ENCODE results near the gene MEIOB.
"Not testable (repeated sequence)": the region's sequence is repeated elsewhere in the genome, so short reads cannot be mapped to it uniquely, and the experiment has no call there.

MEIOB gene

DNA sequence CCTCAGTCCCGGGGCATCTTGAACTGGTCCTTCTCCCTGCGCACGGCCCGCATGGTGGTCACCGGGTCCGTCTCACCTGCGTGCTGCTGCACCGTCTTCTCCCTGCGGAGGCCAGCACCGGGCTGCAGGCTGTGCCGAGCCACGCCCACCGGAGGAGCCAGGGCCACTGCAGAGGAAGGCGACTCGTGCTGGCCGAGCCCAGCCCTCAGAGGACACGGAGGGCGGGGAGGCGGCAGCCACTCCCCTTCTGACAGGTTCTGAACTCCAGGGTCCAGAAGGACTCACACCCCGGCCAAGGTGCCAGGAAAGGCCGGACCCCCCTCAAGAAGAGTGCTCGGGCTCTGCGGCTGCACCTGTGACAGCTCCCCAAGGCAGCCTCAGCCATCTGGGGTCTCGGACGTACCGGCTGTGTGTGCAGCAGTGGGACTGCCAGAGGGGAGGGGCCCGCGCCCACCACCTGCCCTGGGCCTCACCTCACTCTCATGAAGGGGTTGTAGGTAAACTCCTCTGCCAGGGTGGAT is 62.6 kb downstream of the MEIOB start:
- DNase-seq: no peak

DNA sequence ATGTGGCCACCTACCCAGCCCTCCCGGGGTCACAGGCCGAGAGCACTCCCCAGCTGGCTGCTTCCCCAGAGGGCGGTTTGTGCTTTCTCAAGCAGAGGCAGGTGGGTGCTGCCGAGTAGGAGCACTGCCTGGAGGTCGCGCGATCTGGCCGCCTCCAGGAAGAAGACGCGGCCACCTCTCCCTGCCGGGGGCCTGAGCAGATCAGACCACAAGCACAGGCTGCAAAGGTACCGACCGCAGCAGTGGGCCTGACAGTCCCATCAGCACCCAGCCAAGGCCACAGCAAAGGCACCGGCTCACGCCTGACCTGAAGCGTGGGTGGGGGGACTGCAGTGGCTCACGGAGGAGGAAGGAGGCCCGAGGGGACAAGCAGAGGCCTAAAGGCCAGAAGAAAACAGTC is 63.3 kb downstream of the MEIOB start:
- DNase-seq: no peak

DNA sequence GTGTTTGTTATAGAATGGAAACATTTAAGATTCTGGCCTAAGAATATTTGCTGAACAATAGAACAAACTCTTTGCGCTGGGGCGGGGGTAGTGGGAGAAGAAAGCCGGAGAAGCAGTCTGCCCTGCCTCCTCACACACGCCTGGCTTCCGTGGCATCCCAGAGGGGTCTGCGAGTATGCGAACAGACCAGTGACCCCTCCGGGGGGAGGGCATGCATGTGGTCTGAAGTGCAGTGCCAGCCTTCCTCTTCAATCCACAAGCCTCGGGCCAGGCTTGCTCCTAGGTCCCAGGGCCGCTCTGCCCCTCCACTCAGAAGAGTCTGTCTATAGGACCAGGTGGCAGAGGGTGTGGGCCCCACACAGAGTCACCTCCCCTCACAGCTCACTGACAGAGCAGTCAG is 64.3 kb downstream of the MEIOB start:
- DNase-seq: no peak

DNA sequence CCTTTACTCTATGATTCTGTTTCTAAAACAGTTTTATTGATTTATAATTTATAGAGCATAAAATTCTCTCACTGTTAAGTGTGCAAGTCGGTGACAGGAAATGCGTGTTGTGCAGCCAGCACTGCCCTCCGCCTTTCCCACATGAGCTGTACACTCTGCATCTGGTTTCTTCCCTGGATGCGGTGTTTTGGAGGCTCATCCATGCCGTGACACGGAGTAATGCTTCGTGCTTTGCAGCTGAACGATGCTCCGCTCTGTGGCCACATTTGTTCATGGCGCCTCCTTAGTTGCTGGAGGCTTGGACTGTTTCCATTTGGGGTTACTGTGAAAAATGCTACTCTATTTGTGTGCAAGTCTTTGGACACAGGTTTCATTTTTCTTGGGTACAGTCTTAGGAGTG is 71.3 kb downstream of the MEIOB start:
- no peak for DNase-seq

DNA sequence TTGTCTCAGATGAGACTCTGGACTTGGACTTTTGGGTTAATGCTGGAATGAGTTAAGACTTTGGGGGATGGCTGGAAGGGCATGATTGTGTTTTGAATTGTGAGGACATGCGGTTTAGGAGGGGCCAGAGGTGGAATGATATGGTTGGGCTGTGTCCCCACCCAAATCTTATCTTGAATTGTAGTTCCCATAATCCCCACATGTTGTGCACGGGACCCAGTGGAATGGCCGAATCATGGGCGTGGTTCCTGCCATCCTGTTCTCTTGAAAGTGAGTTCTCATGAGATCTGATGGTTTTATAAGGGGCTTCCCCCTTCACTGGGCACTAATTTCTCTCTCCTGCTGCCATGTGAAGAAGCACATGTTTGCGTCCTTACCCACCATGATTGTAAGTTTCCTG is 72.7 kb downstream of the MEIOB start:
- not testable (repeated sequence) for DNase-seq

DNA sequence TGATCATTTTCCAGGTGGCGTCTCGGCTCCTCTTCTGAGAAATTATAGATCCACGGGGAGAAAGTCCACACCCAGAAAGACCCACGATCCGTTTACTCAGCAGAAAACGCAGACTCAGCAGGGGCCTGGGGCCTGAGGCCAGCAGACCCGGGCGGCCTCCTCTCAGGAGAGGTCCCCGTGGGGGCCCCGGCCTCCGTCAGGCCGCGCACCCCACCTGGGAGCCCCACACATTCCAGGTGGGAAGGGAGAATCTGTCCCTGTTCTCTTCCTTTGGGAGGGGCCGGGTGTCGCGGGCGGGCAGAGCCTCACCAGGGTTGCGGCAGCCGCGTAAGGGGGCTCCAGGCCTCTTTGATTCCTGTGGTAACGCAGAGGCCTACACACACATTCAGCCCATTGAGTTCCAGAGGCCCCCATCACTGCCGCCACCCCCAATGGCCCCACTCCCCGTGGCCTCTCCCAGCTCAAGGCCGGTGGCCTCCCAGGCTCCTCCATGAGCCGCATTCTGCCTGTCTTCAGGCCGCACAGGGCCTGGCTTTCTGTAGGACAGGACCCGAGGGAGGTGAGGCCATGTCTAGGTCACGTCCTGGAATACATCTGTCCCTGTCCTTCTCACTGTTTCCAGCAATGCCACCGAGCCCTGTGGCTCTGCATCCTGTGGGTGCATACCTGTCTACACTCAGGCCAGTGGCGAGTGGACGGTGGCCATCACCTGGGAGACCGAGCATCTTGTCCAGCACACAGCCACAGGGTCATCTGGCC is 76.9 kb downstream of the MEIOB start:
- no peak for DNase-seq

DNA sequence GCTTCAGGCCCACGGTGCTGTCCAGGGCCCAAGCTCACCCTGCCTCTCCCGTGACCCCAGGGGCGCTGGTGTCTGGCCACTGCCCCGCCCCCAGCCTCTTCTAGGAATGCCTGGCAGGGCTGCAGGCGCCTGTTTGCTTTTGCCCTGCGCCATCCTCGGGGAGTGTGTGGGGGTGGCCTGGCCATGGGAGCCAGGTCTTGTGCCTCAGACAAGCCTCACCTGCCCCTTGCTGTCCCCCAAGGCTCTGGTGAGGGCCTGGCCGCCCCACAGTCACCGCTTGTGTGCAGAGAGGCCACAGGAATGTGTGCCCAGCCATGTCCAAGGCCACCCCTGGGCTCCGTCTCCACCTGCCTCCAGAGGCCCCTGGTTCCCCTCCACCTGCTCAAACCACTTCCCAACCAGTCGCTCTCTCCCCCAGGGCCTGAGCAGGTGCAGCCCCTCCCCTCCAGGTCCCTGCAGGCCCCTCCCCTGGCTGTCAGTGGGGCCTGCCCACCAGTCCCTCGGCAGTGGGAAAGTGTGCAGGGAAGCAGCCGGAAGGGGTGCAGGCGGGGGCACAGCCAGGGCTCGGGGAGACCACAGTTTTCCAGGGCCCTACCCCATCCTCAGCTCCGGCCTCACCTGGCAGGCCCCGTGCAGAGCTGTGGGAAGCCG is 77.6 kb downstream of the MEIOB start:
- no peak for DNase-seq

DNA sequence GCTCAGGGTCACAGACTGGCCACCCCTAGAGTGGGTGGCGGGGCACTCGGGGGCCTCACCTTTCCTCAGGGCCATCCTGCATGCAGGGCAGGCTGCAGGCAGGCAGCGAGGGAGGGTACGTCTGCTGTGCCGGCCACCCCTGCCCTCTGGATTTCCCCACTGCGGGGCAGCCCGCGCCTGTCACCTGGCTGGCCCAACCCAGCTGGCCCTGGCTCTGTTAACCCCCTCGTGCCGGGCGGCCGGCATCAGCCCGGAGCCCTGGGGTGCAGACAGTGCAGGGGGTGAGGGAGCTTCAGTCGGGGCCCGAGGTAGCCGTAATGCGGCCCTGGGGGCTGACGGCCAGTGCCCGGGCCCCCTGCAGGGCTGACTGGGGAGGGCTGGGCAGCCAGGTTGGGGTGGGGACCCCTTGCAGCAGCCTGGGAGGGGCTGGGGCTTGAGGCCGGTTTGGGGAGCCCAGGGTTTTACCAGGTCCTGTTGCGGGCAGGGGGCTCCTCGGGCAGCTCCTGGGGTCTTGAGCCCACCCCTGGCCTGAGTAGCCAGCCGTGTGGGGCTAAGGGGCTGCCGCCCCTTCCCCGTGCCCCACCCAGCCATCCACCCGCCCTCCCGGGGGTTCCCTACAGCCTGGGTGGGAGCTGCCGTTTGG is 78.3 kb downstream of the MEIOB start, which contains the start of gene IGFALS:
TSS of gene IGFALS (minus strand) at position 128 of the 643 bp plus-strand sequence. CDS start at position 75, 53 bp downstream.
- DNase-seq: no peak

DNA sequence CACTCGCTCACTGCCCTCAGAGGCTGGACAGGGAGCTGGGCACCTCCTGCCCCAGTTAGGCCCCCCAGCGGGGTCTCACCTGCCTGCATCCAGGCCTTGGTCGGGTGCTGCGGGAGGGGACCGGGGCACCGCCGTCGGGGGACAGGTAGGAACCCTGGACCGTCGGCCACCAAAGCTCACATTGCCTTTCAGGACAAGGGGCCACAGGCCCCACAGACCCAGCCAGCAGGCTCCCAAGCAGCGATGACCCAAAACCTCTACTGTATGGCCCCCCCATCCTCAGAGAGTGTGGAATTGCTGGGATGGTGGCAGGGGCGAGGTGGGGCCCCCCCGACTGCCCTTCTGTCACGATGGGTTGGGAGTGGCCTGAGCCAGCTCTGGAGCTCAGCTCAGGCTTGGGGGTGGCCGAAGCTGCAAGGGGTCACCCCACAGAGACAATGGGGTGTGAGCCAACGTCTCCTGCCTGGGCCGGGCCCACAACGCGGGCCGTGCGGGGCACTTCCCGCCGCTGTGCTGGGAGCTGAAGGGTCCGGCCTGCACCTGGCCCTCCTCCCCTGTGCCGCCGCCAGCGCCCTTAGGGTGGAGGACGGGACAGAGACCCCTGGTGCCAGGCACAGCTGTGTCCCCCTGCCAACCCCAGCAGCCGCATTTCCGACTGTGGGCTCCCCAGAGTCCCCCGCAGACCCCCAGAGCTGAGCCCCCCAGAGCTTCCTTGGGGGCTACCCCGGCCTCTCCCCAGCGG is 79.0 kb downstream of the MEIOB start:
- DNase-seq: no peak

DNA sequence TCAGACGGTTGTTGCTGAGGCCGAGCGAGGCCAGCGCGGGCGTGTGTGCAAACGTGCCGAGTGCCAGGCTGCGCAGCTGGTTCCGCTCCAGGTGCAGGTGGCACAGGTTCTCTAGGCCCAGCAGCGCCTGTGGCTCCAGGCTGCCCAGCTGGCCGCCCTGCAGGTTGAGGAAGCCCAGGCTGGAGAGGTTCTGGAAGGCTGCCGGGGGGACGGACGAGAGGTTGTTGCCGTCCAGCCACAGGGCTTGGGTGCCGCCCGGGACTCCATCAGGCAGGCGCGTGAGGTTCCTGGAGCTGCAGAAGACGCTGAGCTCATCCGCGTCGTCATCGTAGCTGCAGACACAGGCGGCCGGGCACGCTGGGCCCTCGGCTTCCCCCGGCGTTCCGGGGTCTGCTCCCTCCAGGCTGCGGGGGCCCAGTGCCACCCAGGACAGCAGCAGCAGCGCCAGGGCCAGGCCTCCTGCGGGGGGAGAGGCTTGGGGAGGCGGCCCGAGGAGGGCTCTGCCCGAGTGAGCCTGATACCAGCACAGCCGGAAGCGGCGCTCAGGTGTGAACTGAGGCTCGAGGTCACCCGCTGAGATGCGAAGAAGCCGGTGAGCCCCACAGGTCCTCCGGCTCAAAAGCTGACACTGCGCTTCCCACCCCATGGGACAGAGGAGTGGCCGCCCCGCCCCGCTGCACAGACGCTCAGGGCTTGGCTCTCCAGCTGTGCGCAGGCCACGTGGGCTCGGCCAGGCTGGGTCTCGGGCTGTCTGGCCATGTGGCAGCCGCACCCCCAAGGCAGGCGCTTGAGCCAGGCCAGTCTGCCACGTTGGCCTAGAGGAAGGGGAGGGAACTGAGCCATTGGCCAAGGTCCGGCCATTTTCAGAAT is 79.8 kb downstream of the MEIOB start:
- no peak for DNase-seq

DNA sequence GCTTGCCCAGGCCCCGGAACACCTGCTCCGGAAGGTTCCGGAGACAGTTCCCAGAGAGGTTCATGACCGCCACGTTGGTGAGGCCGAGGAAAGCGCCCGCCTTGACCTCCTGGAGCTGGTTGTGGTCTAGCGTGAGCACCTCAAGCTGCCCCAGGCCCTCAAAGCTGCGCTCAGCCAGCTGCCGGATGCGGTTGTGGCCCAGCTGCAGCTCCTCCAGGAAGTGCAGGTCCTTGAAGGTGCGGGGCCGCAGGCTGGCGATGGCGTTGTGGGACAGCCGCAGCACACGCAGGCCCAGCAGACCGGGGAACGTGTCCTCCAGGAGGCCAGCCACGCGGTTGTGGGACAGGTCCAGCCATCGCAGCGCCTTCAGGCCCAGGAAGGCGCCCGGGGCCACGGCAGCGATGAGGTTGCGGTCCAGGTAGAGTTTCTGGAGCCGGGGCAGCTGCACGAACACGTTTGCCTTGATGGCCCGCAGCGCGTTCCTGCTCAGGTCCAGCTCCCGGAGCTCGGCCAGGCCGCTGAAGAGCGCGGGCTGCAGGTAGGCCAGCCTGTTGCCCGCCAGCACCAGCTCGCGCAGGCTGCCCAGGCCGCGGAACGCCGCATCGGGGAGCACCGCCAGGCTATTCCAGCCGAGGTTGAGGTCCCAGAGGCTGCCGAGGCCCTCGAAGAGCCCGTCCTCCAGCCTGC is 80.6 kb downstream of the MEIOB start:
- DNase-seq: no peak

DNA sequence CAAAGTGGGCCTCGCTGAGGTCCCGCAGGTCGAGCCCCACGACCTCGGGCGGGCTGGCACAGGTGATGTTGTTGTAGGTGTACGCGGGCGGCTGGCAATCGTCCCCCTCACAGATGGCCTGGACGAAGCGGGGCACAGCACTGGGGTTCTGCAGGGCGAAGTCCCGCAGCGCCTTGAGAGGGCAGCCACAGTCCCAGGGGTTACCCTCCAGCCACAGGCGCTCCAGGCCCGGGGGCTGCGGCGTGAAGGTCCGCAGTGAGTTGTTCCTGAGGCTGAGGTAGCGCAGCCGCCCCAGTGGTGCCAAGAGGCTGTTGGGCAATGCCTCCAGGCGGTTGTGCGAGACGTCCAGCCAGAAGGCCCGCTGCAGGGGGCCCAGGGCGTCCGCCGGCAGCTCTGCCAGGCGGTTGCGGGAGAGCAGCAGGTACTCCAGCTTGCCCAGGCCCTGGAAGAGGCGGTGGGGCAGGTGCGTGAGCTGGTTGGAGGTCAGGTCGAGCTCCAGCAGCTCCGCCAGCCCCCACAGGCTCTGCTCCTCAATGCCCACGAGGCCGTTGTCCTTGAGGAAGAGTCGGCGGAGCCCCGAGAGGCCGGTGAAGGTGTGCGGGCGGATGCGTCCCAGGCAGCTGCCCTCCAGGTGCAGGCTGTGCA is 81.2 kb downstream of the MEIOB start:
- no peak for DNase-seq

DNA sequence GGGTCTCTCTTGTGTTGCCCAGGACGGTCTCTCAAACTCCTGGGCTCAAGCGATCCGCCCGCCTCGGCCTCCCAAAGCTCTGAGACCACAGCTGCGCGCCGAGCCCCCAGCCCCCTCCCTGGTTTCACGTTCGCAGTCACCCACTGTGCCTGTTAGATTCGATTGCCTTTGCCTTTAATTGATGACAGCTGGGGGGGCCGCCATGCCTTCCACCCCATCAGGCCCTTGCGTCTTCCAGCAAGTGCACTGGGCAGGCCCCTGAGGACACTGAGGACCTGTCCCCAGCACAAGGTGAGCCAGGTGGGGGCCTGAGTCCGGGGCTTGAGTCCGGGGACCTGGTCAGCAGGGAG is 81.7 kb downstream of the MEIOB start:
- no peak for DNase-seq

DNA sequence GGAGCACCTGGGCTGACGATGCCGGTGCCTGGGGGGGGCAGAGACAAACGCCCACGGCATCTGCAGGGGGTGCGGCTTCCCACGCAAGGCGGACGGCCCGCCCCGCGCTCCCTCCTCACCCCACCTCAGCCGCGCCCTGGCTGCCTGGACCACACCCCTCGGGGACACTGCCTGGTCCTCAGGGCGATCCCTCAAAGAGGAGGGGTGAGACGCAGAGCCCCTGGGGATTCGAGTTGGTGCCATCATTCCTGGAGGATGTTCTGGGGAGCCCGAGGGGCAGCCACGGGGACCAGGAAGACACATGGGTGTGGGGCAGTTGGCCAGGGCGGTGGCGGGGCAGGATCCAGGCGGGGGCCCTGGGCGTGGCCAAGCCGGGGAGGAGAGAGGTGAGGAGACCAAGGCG is 82.3 kb downstream of the MEIOB start:
- no peak for DNase-seq

DNA sequence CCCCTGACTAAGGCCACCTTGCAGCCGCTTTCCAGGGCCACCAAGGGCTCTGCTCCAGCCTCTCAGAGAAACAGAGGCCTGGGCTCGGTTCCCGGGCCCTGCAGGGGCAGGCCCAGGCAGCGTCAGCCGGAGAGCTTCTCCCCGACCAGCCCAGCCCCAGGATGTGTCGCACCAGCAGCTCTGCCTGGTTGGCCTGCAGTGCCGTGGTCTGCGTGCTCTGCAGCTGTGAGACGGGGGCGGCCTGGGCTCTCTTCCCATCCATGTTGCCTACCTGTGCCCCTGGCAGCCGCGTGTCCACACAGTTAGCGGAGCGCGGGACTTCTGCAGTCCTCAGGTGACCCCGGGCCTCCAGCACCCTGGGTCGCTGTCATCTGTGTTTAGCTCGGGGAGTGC is 83.3 kb downstream of the MEIOB start:
- DNase-seq: no peak

DNA sequence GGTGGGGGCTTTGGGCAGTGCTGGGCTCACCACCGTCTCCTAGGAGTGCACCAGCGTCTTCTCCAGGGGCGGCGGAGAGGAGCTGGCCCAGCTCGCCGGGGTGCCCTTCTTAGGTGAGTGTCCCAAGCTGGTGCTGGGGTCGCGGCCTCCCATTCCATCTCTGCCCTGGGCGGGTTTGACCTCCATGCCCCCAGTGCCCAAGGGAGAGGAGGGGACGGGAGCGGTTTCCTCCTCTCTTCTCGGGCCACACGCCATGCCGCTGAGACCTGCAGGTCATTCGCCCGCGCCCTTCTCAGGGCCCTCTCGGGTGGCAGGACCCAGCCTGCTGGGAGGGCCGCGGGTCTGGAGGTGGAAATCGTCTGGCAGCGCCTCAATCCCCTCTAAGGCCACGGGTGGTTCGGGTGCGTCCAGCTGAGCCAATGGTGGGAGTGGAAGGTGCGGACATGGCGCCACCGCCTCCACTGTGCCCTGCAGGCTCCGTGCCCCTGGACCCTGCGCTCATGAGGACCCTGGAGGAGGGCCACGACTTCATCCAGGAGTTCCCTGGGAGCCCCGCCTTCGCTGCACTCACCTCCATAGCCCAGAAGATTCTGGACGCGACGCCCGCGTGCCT is 83.8 kb downstream of the MEIOB start:
- DNase-seq: no peak

DNA sequence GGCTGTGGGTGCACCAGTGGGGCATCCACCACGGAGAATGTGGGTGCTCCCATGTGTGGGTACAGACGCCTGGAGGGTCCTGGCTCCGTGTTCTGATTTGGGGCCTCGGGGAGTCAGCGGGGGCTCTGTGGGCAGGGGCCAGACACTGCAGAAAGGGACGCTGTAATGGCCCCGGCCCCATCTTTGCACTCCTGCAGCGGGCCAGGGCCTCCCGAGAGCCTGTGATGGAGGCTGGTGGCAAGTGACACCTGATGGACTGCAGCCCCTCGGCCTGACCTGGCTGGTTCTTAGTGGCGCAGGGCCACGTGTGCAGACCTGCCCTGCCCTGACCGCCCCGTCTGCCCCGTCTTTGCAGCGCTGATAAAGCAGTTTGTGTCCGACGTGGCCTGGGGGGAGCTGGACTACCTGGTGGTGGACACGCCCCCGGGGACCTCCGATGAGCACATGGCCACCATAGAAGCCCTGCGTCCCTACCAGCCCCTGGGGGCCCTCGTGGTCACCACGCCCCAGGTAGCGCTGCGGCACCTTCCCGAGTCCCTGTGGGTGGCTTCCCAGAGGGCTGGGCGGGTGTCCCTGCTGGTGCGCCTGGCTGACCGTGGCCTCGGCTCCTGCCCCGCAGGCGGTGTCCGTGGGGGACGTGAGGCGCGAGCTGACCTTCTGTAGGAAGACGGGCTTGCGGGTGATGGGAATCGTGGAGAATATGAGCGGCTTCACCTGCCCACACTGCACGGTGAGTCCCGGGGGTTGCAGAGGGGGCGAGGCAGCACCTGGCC is 84.5 kb downstream of the MEIOB start:
- DNase-seq: no peak

DNA sequence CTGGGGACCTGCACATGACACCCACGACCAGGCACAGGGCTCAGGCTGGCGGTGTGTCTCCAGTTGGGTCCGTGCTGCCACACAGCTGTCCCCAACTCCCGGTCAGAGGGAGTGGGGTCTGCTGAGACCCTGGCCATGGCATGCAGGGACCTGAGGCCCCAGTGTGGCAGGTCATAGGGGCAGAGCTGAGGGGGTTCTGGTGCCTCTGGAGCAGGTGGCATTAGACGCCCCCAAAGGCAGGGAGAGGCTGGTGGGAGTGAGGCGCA is 85.0 kb downstream of the MEIOB start:
- no peak for DNase-seq

DNA sequence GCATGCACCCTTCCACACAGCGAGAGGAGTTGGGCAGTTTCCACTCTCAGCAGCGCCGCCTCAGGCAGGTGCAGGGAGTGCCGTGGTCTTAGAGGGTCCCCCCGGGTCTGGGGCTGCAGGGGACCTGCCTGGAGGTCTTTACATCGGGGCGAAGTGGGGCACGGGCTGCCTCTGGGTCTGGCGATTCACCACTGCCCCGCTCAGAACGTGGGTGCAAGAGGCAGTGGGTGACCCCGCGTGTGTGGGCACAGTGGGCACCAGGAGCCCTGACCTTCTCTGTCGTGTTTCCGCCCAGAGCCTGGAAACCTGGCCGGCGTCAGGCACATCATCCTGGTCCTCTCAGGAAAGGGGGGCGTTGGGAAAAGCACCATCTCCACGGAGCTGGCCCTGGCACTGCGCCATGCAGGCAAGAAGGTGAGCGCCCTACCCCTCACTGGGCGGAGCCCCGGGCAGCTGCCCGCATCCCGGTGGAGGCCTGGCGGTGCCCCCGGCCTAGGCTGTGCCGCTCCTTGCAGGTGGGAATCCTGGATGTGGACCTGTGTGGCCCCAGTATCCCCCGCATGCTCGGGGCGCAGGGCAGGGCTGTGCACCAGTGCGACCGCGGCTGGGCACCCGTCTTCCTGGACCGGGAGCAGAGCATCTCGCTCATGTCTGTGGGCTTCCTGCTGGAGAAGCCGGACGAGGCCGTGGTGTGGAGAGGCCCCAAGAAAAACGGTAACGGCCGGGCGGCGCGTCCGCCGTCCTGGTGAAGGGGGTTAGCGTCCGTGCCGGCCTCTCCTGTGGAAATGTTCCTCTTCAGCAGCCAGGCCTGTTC is 85.5 kb downstream of the MEIOB start:
- no peak for DNase-seq

All from central memory CD4-positive, alpha-beta T cell (primary cell).